8988T (cell line): Measurements from ENCODE around the gene NAPEPLD.
"Not testable (repeated sequence)": the region's sequence is repeated elsewhere in the genome, so short reads cannot be mapped to it uniquely, and the experiment has no call there.

Experiments used
- DNase-seq: peaks from one replicate; pipeline ENCODE4 v3.0.0; 2011

The NAPEPLD gene

DNA sequence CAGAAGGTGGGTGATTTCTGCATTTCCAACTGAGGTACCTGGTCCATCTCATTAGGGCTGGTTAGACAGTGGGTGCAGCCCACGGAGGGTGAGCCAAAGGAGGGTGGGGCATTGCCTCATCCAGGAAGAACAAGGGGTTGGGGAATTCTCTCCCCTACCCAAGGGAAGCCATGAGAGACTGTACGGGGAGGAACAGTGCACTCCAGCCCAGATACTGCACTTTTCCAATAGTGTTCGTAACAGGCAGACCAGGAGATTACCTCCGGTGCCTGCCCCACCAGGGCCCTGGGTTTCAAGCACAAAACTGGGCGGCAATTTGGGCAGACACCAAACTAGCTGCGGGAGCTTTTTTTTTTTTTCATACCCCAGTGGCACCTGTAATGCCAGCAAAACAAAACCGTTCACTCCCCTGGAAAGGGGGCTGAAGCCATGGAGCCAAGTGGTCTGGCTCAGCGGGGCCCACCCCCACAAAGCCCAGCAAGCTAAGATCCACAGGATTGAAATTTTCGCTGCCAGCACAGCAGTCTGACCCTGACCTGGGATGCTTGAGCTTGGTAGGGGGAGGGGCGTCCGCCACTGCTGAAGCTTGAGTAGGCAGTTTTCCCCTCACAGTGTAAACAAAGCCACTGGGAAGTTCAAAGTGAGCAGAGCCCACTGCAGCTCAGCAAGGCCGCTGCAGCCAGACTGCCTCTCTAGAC is 42.7 kb downstream of the NAPEPLD start:
- no peak for DNase-seq

DNA sequence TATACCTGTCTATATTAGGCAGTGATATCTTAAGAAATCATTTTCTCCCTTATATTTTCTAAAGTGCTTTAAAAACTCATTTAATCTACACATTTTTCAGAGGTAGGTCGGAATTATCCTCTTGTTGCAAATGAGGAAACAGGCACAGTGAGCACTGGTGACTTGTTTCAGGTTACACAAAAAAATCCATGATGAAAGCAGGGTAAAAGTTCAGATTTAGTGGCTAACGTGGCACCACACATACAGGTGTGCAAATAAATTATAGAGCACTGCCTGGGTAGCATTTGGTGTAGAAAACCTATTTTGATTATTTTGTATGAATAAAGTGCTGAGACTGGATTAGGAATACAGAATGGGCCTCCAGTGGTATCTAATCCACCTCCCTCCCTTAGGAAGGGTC is 47.4 kb downstream of the NAPEPLD start:
- no peak for DNase-seq

DNA sequence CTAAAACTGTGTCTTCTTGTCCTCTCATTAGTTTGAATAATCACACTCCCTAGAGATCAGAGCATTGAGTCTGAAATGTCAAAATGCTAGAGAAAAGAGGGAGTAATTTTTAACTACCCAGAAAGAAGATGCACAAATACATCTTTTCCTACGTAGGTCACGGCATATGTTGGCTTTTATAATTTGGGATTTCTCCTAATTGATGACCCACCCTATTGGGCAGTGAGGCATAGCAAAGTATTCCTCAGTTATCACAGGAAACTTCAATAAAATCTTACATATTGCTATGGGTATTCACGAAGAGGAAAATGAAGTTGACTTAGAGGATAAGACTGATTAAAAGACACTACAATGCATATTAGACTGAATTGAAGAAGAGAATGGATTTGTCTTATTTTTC is 48.6 kb downstream of the NAPEPLD start:
- no peak for DNase-seq

DNA sequence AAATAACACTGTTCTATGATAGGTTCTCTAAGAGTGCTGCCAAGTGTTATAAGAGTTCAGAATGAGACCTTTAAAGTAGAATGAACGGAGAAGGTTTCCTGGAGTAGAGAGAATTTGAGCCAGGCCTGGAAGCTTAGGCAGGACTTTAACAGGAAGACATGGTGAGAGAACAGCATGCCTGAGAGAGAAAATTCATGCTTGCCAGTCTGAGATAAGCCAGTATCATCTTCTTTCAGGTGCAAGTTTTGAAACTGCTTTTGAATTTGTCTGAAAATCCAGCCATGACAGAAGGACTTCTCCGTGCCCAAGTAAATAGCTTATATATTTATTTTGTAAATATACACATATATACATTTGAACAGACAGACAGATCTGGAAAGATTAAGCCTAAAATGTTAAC is 51.9 kb downstream of the NAPEPLD start:
- no peak for DNase-seq

DNA sequence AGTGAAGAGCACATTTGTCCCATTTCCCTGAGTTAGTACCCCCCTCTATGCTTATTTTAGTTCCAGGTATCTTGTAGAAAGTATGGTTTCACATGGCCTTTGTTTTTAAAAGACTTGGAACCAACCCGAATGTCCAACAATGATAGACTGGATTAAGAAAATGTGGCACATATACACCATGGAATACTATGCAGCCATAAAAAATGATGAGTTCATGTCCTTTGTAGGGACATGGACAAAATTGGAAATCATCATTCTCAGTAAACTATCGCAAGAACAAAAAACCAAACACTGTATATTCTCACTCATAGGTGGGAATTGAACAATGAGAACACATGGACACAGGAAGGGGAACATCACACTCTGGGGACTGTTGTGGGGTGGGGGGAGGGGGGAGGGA is 53.3 kb downstream of the NAPEPLD start:
- DNase-seq = not testable (repeated sequence)

DNA sequence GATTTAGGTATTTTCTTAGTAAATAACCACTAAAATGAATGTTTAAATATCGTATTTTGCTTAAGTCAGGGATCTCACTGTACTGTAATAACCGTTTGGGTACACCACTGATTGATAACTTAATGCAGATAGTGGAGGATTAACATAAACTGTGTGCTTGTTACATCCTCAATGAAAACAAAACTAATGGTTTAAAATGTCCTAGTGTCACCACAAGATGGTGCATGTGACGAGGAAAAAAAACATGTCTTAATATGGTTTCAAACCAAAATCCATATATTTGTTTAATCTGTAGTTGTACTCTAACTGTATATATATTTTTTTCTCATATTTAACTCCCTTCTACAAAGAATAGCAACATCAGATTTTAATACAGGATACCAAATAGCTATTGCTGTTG is 54.8 kb downstream of the NAPEPLD start:
- no peak for DNase-seq

DNA sequence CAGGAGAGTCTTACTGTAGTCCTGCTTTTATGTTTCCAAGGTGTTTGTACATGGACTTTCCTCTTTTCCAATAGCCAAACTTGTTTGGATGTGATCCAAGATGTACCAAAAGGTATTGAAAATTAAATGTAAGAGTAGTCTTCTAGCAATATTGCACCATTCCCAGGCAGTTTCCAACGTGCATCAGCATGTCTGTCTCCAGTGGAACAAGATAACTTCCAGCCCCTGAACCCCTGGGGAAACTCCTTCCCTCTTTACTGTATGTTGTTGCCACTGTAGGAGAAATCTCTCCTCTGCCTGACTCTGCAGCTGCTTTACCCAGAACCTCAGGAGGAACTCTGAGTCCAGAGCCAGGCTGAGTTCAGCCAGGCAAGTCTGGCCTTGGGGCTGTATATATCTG is 55.5 kb downstream of the NAPEPLD start:
- DNase-seq = no peak

DNA sequence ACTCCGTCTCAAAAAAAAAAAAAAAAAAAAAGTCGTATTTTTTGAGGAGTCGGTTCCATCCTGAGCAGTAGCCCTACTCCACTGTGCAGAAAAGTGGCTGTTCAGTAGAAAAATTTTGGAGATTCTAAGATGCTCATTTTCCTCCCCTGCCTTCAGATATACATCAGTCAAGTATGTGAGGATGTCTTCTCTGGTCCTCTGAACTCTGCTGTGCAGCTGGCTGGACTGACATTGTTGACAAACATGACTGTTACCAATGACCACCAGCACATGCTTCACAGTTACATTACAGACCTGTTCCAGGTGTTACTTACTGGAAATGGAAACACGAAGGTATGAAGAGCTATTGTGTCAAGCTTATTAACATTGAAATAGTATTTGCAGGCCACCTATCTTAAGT is 56.6 kb downstream of the NAPEPLD start:
- not testable (repeated sequence) for DNase-seq

DNA sequence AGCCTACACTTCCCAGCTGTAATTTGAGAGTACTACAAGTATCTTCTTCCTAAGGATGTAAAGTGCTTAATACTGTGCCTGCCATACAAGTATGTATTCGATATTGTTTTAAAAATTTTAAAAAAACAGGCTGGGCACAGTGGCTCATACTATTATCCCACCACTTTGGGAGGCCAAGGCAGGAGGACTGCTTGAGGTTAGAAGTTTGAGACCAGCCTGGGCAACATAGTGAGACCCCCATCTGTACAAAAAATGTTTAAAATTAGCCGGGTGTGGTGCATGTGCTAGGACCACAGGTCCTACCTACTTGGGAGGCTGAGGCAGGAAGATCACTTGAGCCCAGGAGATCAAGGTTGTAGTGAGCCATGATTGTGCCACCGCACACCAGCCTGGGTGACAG is 65.7 kb downstream of the NAPEPLD start:
- DNase-seq = no peak

DNA sequence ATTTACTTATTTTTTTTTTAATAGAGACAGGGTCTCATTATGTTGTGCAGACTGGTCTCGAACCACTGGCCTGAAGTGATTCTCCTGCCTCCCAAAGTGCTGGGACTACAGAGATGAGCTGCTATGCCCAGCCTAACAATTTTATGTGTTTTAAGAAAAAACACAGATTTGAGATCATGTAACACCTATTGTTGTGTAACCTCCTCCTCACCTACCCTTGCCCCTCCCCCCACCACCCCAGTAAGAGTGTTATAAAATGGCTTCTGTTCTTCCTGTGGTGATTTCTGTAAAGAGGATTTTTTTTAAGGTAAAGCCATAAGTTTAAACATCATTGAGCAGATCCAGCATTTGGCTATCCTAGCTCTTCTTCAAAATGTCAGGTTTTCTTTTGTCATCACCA is 66.4 kb downstream of the NAPEPLD start:
- DNase-seq = no peak

DNA sequence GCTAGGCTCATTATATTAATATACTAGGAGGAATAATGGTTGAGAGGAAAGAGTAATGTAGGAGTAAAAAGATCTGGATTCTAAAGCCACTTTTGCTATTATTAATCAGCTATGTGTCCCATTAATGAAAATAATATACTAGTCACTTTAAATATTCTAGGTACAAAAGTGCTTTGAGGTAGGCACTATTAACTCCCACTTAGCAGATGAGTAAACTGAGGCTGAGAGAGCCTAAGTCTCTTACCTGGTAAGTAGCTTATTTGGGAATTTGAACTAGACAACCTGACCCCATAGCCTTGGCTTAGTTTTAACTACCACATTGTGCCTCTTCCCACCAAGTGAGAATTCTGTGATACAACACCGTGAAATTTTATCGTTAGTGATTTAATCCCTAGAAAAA is 68.0 kb downstream of the NAPEPLD start:
- no peak for DNase-seq

DNA sequence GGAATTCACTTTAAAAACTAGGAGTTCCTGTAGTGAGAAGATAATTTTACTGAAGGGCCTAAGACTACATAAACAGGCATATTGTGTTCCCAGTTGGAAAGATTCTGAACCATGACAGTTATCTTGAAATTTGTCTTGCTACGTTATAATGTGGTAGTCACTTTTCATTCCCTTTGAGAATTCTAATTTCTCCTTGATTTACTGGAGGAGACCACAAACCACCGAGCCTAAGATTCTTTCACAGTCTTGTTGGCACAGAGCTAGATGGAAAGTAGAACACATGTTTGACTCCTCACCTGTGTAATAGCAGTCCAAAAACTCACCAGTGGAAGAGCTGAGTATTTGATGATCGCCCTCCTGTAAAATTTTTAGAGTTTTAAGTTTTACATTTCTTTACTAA is 69.1 kb downstream of the NAPEPLD start:
- no peak for DNase-seq

DNA sequence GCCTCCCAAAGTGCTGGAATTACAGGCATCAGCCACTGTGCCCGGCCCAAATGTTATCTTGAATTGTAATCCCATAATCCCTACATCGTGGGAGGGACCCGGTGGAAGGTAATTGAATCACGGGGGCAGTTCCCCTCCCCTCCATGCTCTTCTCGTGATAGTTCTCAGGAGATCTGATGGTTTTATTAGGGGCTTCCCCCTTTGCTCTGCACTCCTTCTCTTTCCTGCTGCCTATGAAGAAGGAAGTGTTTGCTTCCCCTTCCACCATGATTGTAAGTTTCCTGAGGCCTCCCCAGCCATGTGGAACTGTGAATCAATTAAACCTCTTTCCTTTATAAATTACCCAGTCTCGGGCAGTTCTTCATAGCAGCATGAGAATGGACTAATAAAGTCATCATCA is 70.7 kb downstream of the NAPEPLD start:
- not testable (repeated sequence) for DNase-seq

DNA sequence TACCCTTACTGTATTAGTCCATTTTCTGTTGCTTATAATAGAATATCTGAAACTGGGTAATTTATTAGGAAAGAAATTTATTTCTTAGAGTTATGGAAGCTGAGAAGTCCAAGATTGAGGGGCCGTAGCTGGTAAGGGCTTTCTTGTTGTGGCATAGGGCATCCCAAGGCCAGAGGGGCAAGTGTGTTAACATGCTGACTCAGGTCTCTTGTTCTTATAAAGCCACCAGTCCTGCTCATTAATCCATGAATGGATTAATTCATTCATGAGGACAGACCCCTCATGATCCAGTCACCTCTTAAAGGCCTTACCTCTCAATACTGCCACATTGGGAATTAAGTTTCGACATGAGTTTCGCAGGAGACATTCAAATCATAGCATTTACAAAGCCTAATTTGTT is 71.6 kb downstream of the NAPEPLD start:
- no peak for DNase-seq

DNA sequence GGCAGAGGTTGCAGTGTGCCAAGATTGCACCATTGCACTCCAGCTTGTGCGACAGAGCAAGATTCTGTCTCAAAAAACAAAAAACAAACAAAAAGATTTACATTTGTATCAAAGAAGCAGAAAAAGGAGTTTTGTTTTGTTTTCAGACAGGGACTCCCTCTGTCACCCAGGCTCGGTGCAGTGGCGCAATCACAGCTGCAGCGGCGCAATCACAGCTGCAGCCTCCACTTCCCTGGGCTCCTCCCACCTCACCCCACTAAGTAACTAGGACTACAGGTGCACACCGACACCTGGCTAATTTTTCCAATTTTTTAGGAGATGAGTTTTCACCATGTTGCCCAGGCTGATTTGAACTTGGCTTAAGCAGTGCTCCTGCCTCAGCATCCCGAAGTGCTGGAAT is 72.1 kb downstream of the NAPEPLD start:
- DNase-seq = no peak

DNA sequence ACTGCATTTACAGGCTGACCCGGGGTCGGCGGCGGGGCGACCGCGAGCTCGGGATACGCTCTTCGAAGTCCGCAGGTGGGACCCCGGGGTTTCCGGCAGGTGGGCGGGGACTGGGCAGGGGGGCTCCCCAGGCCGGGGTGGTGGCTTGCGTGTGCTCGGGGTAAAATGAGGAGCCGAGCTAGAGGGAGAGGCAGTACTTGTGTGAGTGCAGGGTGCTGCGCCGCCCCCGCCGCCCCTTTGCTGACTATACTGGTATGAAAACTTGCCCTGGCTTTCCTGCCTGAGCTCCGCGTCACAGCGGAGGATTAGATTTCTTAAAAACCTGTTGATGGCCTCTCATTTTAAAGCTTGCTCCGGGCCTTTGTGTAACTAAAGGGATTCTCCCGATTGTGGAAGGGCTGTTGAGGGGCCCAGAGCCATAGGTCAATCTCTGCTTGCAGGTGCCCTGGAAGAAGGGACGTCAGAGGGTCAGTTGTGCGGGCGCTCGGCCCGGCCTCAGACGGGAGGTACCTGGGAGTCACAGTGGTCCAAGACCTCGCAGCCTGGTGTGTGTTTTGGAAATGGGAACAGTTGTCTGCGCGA is 73.5 kb downstream of the NAPEPLD start:
- no peak for DNase-seq

DNA sequence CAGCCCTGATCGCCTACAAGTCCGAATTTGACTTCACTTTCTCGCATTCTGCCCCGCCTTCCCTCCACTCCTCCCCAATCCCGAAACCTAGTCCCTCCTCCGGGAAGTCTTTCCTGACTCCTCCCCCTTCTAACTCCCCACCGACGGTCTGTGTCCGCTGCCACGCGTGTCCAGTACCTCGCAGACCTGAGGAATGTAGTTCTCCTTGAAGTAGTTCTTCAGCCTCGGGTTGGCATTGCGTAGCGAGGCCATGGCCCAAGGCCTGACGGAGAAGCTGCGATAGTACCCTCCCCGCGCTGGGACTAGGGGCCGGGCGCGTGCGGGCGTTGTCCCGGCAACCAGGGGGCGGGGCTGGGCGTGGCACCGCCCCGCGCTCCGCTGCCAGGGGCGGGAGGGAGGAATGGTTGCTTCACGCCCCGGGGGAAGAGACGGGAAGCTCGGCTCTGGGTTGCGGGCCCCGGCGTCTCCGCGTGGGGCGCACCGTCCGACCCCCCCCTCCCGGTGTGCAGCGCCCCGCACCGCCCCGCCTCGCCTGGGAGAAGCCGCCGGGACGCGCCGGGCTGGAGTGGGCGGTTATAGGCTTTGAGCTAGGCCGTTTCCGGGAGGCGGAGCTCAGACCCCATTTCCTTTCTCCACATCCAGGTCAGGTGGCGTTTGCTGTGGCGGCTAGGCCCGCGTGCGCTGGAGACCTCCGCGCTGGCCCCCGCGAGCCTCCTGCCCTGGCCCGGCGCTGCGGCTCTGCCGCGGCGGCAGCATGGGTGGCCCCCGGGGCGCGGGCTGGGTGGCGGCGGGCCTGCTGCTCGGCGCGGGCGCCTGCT is 74.2 kb downstream of the NAPEPLD start, which contains the start of the genes ARMC10 and FBXL13:
Gene ARMC10 (plus strand): TSS at position 622 of the 818 bp plus-strand sequence. CDS start 133 bp downstream, at position 755.
Gene FBXL13 (minus strand): TSS at position 278 of the 818 bp plus-strand sequence.
- peak; percentile 48 for DNase-seq

DNA sequence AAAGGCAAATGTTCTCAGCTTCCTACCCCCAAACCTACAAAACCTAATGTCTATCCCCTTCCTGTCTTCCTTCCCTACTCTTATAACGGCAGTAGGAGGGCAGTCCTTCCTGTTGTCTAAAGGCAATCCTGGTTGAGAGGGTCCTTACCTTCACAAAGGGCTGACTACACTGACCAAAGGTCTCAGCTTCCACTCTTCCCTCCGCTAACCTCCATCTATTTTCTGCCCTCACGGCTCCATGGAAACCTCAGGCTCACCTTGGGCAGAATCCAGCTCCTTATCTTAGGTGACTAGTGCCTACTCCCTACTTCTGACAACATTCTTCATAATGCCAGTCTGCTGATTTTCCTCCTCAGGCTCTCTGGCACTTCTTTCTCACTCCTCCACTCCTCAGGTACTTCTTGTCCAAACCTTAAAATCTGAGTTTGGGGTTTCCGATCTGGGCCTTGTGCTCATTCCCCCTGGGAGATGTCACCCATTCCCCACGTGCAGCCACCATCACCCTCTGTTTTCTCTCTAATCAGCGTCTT is 74.8 kb downstream of the NAPEPLD start:
- no peak for DNase-seq

DNA sequence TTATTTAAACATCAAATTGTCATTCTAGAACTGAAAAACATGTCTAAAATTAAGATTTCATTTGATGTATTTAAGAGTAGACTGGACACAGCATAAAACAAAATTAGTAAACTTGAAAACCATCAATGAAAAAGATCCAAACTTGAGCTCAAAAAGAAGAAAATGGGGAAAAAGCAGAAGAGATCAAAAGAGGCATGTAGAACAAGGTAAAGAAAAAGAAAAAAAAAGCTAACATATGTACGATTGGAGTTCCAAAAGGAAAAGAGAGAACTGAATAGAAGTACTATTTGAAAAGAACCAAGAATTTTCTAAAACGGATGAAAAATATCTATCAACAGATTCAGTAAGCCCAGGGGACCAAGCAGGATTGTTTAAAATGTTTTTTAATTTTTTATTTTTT is 77.9 kb downstream of the NAPEPLD start:
- DNase-seq = no peak

DNA sequence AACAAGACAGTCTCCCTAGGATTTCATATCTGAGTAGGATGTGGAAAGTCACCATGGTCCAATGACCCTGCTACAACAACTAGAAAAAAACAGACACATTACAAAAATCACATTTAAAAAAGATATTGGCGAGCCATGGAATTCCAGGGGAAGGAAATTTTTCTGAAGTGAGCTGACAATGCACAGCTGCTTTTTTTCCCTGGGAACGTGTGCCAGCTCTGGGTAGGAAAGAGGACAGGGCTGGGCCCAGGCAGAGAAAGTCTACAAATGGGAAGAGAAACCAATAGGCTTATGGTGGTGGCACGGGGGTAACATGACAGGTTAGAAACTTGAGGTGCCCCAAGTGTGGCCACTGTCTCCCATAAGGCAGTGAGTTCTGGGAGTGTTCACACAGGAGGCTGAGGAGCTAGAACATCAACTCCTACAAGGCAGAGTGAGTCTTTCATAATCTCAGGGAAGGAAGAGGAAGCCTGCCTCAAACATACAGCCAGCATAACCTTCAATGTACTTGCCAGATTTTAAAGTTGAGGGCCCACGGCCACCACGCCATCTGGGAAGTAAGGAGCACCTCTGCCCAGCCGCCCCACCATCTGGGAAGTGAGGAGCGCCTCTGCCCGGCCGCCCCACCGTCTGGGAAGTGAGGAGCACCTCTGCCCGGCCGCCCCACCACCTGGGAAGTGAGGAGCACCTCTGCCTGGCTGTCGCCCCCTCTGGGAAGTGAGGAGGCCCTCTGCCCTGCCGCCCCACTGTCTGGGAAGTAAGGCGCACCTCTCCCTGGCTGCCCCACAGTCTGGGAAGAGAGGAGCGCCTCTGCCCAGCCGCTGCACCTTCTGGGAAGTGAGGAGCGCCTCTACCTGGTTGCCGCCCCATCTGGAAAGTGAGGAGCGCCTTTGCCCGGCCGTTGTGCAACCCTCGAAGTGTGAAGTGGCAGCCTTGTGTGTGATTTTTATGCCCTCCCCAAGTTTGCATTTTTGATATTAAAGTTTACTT is 80.2 kb downstream of the NAPEPLD start:
- no peak for DNase-seq

DNA sequence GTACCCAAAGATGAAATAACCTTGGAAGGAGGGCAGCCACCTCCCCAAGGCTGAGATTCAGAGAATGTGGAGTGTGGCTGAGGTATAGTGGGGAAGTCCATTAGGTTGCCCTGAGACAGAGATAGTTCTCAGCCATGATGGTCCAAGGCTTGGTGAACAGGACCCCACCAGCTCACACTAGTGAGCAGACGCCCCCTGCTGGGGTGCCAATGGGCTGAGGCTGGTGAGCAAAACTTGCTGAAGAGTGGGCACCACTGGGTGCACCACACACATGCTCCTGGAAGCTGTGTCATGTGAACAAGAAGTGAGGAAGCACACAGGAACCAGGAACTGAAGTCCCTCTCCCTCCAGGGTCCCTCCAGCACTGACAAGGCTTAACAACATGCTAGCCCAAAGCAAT is 83.2 kb downstream of the NAPEPLD start:
- DNase-seq = no peak

DNA sequence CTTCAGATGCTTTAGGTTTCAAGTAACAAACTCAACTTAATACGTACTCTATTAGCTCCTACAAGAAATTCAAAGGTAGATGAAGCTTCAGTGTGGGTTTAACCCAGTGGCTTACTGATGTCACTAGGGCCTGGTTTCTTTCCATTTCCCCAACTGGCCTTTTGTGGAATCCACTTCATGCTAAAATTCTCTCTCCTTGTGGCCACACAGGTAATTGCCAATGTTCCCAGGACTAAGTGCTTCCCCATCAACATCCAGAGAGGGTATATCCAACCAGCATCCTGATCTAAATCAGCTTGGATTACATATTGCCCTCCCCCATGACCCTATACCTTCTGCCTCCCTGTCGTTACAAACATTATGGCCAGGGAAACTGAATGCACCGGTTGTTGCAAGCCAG is 85.0 kb downstream of the NAPEPLD start:
- DNase-seq = no peak
